ENCODE data around the gene VGLL4.

- TF ChIP-seq CTCF (IDR thresholded peaks at IDR 0.05; ENCODE audit: insufficient read depth, low read length, poor library complexity, severe bottlenecking), result no peak
- no peak for TF ChIP-seq EZH2phosphoT487 (conservative IDR thresholded peaks at IDR 0.05; ENCODE audit: low read length)
These were observed 18.8 kb upstream of the VGLL4 start for GRCh38 chr3:11662392-11662990.
